ENCODE data around the gene LAG3. TPM values are rescaled to one million over a fixed set of nuclear protein-coding genes. Genes with fewer than 3 reads are reported as not detected.
A peak's percentile ranks its signal among the peaks of the same experiment; 100 is the strongest.

Gene LAG3
- total RNA-seq, 2 donors from 2014 or later: 78.2 to 365 TPM

- no peak for ATAC-seq
- Mint-ChIP-seq H3K36me3 (no peaks in the 10 kb centered on the region), H3K27ac (no peak overlapping the region), H3K27me3 (peaks cover 15 to 20% of the 10 kb centered on the region in 2 donors), H3K4me1 (ENCODE audit: low read depth in 2 of 2) (no peaks in the 10 kb centered on the region), H3K9me3 (no peaks in the 10 kb centered on the region), H3K4me3 (no peak overlapping the region)
- DNase-seq (ENCODE audit: low spot score): no peak
Observed at GRCh38 chr12:6799147-6799546, 26.8 kb downstream of the LAG3 start.

- Mint-ChIP-seq H3K27me3 (peaks cover 5 to 11% of the 10 kb centered on the region in 2 donors), H3K27ac (no peak overlapping the region), H3K9me3 (no peaks in the 10 kb centered on the region), H3K4me1 (ENCODE audit: low read depth in 2 of 2) (no peaks in the 10 kb centered on the region), H3K4me3 (no peak overlapping the region), H3K36me3 (no peaks in the 10 kb centered on the region)
- DNase-seq (ENCODE audit: low spot score): no peak
- ATAC-seq: no peak
Observed at GRCh38 chr12:6807170-6807569, 34.9 kb downstream of the LAG3 start.

- Mint-ChIP-seq H3K4me3 (no peak overlapping the region), H3K4me1 (ENCODE audit: low read depth in 2 of 2) (no peaks in the 10 kb centered on the region), H3K9me3 (no peaks in the 10 kb centered on the region), H3K27me3 (peaks cover 13 to 16% of the 10 kb centered on the region in 2 donors), H3K36me3 (no peaks in the 10 kb centered on the region), H3K27ac (no peak overlapping the region)
- ATAC-seq (no peak), DNase-seq (ENCODE audit: low spot score) (no peak)
Observed at GRCh38 chr12:6809056-6809455, 36.7 kb downstream of the LAG3 start.

GRCh38 chr12:6810758-6811157 lies 38.4 kb downstream of the LAG3 start:
- H3K9me3 Mint-ChIP-seq: no peaks in the 10 kb centered on the region
- H3K4me3 Mint-ChIP-seq: no peak overlapping the region
- H3K4me1 Mint-ChIP-seq (ENCODE audit: low read depth in 2 of 2): no peaks in the 10 kb centered on the region
- ATAC-seq (no peak), DNase-seq (ENCODE audit: low spot score) (no peak)
- H3K27me3 Mint-ChIP-seq: peaks cover 13 to 18% of the 10 kb centered on the region in 2 donors
- no peak overlapping the region for H3K27ac Mint-ChIP-seq
- H3K36me3 Mint-ChIP-seq: no peaks in the 10 kb centered on the region

GRCh38 chr12:6813363-6813762 lies 41.0 kb downstream of the LAG3 start:
- no peaks in the 10 kb centered on the region for H3K36me3 Mint-ChIP-seq
- no peak for ATAC-seq
- no peak overlapping the region for H3K4me3 Mint-ChIP-seq

GRCh38 chr12:6816598-6816997 lies 44.3 kb downstream of the LAG3 start:
- no peak for DNase-seq (ENCODE audit: low spot score)
- H3K27ac Mint-ChIP-seq: no peak overlapping the region
- ATAC-seq: no peak
- no peaks in the 10 kb centered on the region for H3K9me3 Mint-ChIP-seq
- no peak overlapping the region for H3K4me3 Mint-ChIP-seq
- H3K27me3 Mint-ChIP-seq: peaks cover 17 to 22% of the 10 kb centered on the region in 2 donors
- no peaks in the 10 kb centered on the region for H3K36me3 Mint-ChIP-seq
- peaks cover 0 to 3% of the 10 kb centered on the region in 2 donors for H3K4me1 Mint-ChIP-seq (ENCODE audit: low read depth in 2 of 2)

More at GRCh38 chr12:6813363-6813762, 41.0 kb downstream of the LAG3 start:
- Mint-ChIP-seq H3K9me3 (no peaks in the 10 kb centered on the region), H3K4me1 (ENCODE audit: low read depth in 2 of 2) (no peaks in the 10 kb centered on the region), H3K27ac (no peak overlapping the region), H3K27me3 (peaks cover 18 to 19% of the 10 kb centered on the region in 2 donors)
- no peak for DNase-seq (ENCODE audit: low spot score)

GRCh38 chr12:6817098-6817497 lies 44.8 kb downstream of the LAG3 start:
- H3K36me3 Mint-ChIP-seq: no peaks in the 10 kb centered on the region
- no peak overlapping the region for H3K4me3 Mint-ChIP-seq
- H3K4me1 Mint-ChIP-seq (ENCODE audit: low read depth in 2 of 2): peaks cover 0 to 6% of the 10 kb centered on the region in 2 donors

GRCh38 chr12:6817662-6818157 lies 45.4 kb downstream of the LAG3 start:
- no peak overlapping the region for H3K4me3 Mint-ChIP-seq
- no peak overlapping the region for H3K27ac Mint-ChIP-seq
- H3K9me3 Mint-ChIP-seq: no peaks in the 10 kb centered on the region
- no peak for DNase-seq (ENCODE audit: low spot score)
- ATAC-seq: no peak
- peaks cover 0 to 7% of the 10 kb centered on the region in 2 donors for H3K4me1 Mint-ChIP-seq (ENCODE audit: low read depth in 2 of 2)
- no peaks in the 10 kb centered on the region for H3K36me3 Mint-ChIP-seq
- peaks cover 22 to 30% of the 10 kb centered on the region in 2 donors for H3K27me3 Mint-ChIP-seq

More at GRCh38 chr12:6817098-6817497, 44.8 kb downstream of the LAG3 start:
- no peak for DNase-seq (ENCODE audit: low spot score)
- H3K27ac Mint-ChIP-seq: no peak overlapping the region
- no peaks in the 10 kb centered on the region for H3K9me3 Mint-ChIP-seq
- peaks cover 20 to 23% of the 10 kb centered on the region in 2 donors for H3K27me3 Mint-ChIP-seq
- no peak for ATAC-seq

- no peaks in the 10 kb centered on the region for H3K36me3 Mint-ChIP-seq
- H3K4me1 Mint-ChIP-seq (ENCODE audit: low read depth in 2 of 2): peaks cover 0 to 11% of the 10 kb centered on the region in 2 donors
- H3K9me3 Mint-ChIP-seq: no peaks in the 10 kb centered on the region
- no peak overlapping the region for H3K4me3 Mint-ChIP-seq
- peaks cover 27 to 33% of the 10 kb centered on the region in 2 donors for H3K27me3 Mint-ChIP-seq
- ATAC-seq: no peak
- no peak for DNase-seq (ENCODE audit: low spot score)
- H3K27ac Mint-ChIP-seq: no peak overlapping the region
Observed at GRCh38 chr12:6818222-6818621, 45.9 kb downstream of the LAG3 start.

GRCh38 chr12:6818645-6819044 lies 46.3 kb downstream of the LAG3 start:
- Mint-ChIP-seq H3K9me3 (no peaks in the 10 kb centered on the region), H3K4me3 (no peak overlapping the region), H3K27me3 (peaks cover 29 to 30% of the 10 kb centered on the region in 2 donors), H3K27ac (no peak overlapping the region), H3K36me3 (no peaks in the 10 kb centered on the region), H3K4me1 (ENCODE audit: low read depth in 2 of 2) (peaks cover 0 to 11% of the 10 kb centered on the region in 2 donors)
- DNase-seq (ENCODE audit: low spot score) (no peak), ATAC-seq (no peak)

GRCh38 chr12:6819106-6820030 lies 47.0 kb downstream of the LAG3 start:
- H3K36me3 Mint-ChIP-seq: no peaks in the 10 kb centered on the region
- no peak for ATAC-seq
- H3K4me3 Mint-ChIP-seq: no peak overlapping the region
- H3K27me3 Mint-ChIP-seq: peaks cover 27 to 29% of the 10 kb centered on the region in 2 donors
- no peaks in the 10 kb centered on the region for H3K9me3 Mint-ChIP-seq
- H3K27ac Mint-ChIP-seq: no peak overlapping the region
- no peak for DNase-seq (ENCODE audit: low spot score)
- H3K4me1 Mint-ChIP-seq (ENCODE audit: low read depth in 2 of 2): peaks cover 0 to 11% of the 10 kb centered on the region in 2 donors

GRCh38 chr12:6820166-6820565 lies 47.8 kb downstream of the LAG3 start:
- Mint-ChIP-seq H3K9me3 (no peaks in the 10 kb centered on the region), H3K4me1 (ENCODE audit: low read depth in 2 of 2) (peaks cover under 1 to 11% of the 10 kb centered on the region in 2 donors), H3K4me3 (no peak overlapping the region), H3K36me3 (no peaks in the 10 kb centered on the region), H3K27ac (no peak overlapping the region), H3K27me3 (peaks cover 31 to 37% of the 10 kb centered on the region in 2 donors)
- no peak for DNase-seq (ENCODE audit: low spot score)
- no peak for ATAC-seq

GRCh38 chr12:6821591-6822425 lies 49.5 kb downstream of the LAG3 start, which contains the start of gene GPR162:
Gene GPR162, plus strand, starts transcription at chr12:6821821. Its CDS starts 2,078 bp downstream, at chr12:6823899.
- H3K27ac Mint-ChIP-seq: peak within 1 kb of the TSS in 1 of 2 donors; percentile 34
- ATAC-seq: no peak
- H3K9me3 Mint-ChIP-seq: no peaks in the 10 kb centered on the region
- peak within 1 kb of the TSS; percentile 36 for H3K4me3 Mint-ChIP-seq
- H3K4me1 Mint-ChIP-seq (ENCODE audit: low read depth in 2 of 2): peaks cover 7 to 15% of the 10 kb centered on the region in 2 donors
- no peaks in the 10 kb centered on the region for H3K36me3 Mint-ChIP-seq
- H3K27me3 Mint-ChIP-seq: peaks cover 45 to 52% of the 10 kb centered on the region in 2 donors
- no peak for DNase-seq (ENCODE audit: low spot score)
